HepG2 (cell line): ENCODE measurements around the gene KCNMB2. TPM values are rescaled to one million over a fixed set of nuclear protein-coding genes. Genes with fewer than 3 reads are reported as not detected.

Source experiments
- ATAC-seq: fragments of 200-7000 bp; cut with Tn5 transposase; 3 replicates; pipeline ENCODE4 v1.9.1; 2020; ENCODE audit warnings: mild to moderate bottlenecking, moderate library complexity
- BruUV-seq: library from RNA; stranded (reverse); fragments of 400-500 nt; replicated peaks from 2 replicates; lab custom pipeline; 2021; lab: Mats Ljungman, UMichigan
- CTCF ChIA-PET: fragments of 300-600 bp; formaldehyde crosslinking; extraction: SDS; loops from one replicate; lab custom pipeline; 2021; ENCODE audit warnings: low total read pairs, inconsistent platforms, low intra/inter-chr PET ratio; lab: Yijun Ruan, JAX
- POLR2A ChIA-PET: fragments of 350-600 bp; sonication (Branson Sonifier 250); formaldehyde crosslinking; loops from one replicate; lab custom pipeline; 2020; ENCODE audit warnings: antibody characterized with exemption, inconsistent platforms; lab: Yijun Ruan, JAX
- DNase-seq: peaks from one replicate; pipeline ENCODE4 v3.0.0-alpha.2; 2015; ENCODE audit warnings: low spot score
- FAIRE-seq: peaks from 3 replicates; lab custom pipeline; 2011; peaks lifted over from hg19 to GRCh38; lab: Jason Lieb, UNC
- H2AFZ ChIP-seq: one replicate; pipeline ENCODE4 v1.6.1; 2011; ENCODE audit warnings: low read length, inconsistent platforms
- H3K27ac ChIP-seq: fragments of 300-600 bp; 3 replicates; pipeline ENCODE4 v1.8.0; 2011; ENCODE audit warnings: mixed run types, mild to moderate bottlenecking, mixed read lengths, low read length, inconsistent platforms; ENCODE audit not compliant: insufficient read depth; ENCODE audit errors: extremely low read length
- H3K27me3 ChIP-seq, 2 experiments: fragments of 200-600 bp in 1 of 2; 2 replicates in 1 of 2; 3 replicates in 1 of 2; pipeline versions ENCODE4 v1.6.0 to v1.8.0; 2011; ENCODE audit warnings: low read length in 2 of 2, mild to moderate bottlenecking in 2 of 2, moderate library complexity in 2 of 2, inconsistent platforms in 1 of 2; ENCODE audit not compliant: insufficient read depth in 2 of 2, control insufficient read depth in 1 of 2
- H3K36me3 ChIP-seq, 2 experiments: fragments of 200-600 bp in 1 of 2; replicated peaks in 1 of 2; 2 replicates in 1 of 2; 3 replicates in 1 of 2; pipeline versions ENCODE4 v1.5.1 to v1.8.0; 2011; ENCODE audit warnings: low read length in 2 of 2, inconsistent platforms in 1 of 2; ENCODE audit not compliant: insufficient read depth in 2 of 2, control insufficient read depth in 1 of 2
- H3K4me1 ChIP-seq: 2 replicates; pipeline ENCODE4 v1.5.1; 2012; ENCODE audit warnings: low read length, inconsistent platforms; ENCODE audit not compliant: insufficient read depth
- H3K4me2 ChIP-seq: 2 replicates; pipeline ENCODE4 v1.6.0; 2011; ENCODE audit warnings: low read depth, low read length, inconsistent platforms
- H3K4me3 ChIP-seq, 3 experiments: fragments of 200-600 bp in 1 of 3; sonication (generic), shearing (Covaris generic) in 1 of 3; replicated peaks in 1 of 3; 2 replicates each; pipeline ENCODE4 v1.5.1; 2011 to 2016; ENCODE audit warnings: low read length in 3 of 3, inconsistent platforms in 2 of 3, low read depth in 2 of 3, mild to moderate bottlenecking in 2 of 3, control low read depth in 1 of 3, mixed read lengths in 1 of 3; ENCODE audit not compliant: insufficient read depth in 1 of 3
- H3K79me2 ChIP-seq: one replicate; pipeline ENCODE4 v1.6.1; 2011; ENCODE audit warnings: low read length, inconsistent platforms; ENCODE audit not compliant: insufficient read depth
- H3K9ac ChIP-seq: 2 replicates; pipeline ENCODE4 v1.6.0; 2011; ENCODE audit warnings: mild to moderate bottlenecking, low read depth, low read length, inconsistent platforms; ENCODE audit not compliant: insufficient read depth
- H3K9me3 ChIP-seq: 2 replicates; pipeline ENCODE4 v1.5.1; 2012; ENCODE audit warnings: mild to moderate bottlenecking, low read length
- H4K20me1 ChIP-seq: 2 replicates; pipeline ENCODE4 v1.6.0; 2011; ENCODE audit warnings: inconsistent platforms, mild to moderate bottlenecking, low read length, moderate library complexity; ENCODE audit not compliant: insufficient read depth
- HMG20A ChIP-seq: IDR thresholded peaks from 2 replicates; pipeline ENCODE4 v1.6.1; 2016; ENCODE audit warnings: borderline replicate concordance
- LCORL ChIP-seq, 2 experiments: fragments of 450-650 bp in 1 of 2; sonication (generic) in 1 of 2; formaldehyde crosslinking in 1 of 2; IDR thresholded peaks; 2 replicates each; pipeline versions ENCODE4 v1.5.0 to v1.6.1; 2017 to 2020; ENCODE audit warnings: antibody characterized with exemption in 1 of 2, missing genetic modification reagents in 1 of 2
- SMARCC2 ChIP-seq: fragments of 450-650 bp; IDR thresholded peaks from 2 replicates; pipeline ENCODE4 v1.6.1; 2017; ENCODE audit warnings: antibody characterized with exemption, mild to moderate bottlenecking
- SMC3 ChIP-seq: IDR thresholded peaks from 2 replicates; pipeline ENCODE4 v1.6.1; 2011; ENCODE audit warnings: low read length, improper control_type of control experiment
- TOE1 ChIP-seq: sonication (generic); formaldehyde crosslinking; IDR thresholded peaks from 2 replicates; pipeline ENCODE4 v1.4.0; 2020; ENCODE audit warnings: mild to moderate bottlenecking, missing genetic modification reagents
- ZNF205 ChIP-seq: IDR thresholded peaks from 2 replicates; pipeline ENCODE4 v1.6.1; 2018; ENCODE audit warnings: missing biosample characterization, missing genetic modification reagents
- ZNF501 ChIP-seq: sonication (generic); formaldehyde crosslinking; IDR thresholded peaks from 2 replicates; pipeline ENCODE4 v1.5.1; 2020; ENCODE audit warnings: mild to moderate bottlenecking, moderate library complexity, missing genetic modification reagents
- ZNF619 ChIP-seq: sonication (generic); formaldehyde crosslinking; IDR thresholded peaks from 2 replicates; pipeline ENCODE4 v1.4.0; 2020; ENCODE audit warnings: mild to moderate bottlenecking, missing genetic modification reagents
- ZNF672 ChIP-seq: sonication (generic); formaldehyde crosslinking; IDR thresholded peaks from 2 replicates; pipeline ENCODE4 v1.8.1; 2022; ENCODE audit warnings: missing genetic modification reagents
- ZSCAN9 ChIP-seq: IDR thresholded peaks from 2 replicates; pipeline ENCODE4 v1.6.1; 2016; ENCODE audit warnings: borderline replicate concordance
- WGBS: methylation state at CpG from one replicate; pipeline ENCODE4 v1.1.6; 2017; ENCODE audit warnings: low lambda C conversion rate; 5-methylcytosine and 5-hydroxymethylcytosine counted together
- in situ Hi-C: cut with HindIII; loops from 2 replicates; pipeline ENCODE4 v1.10.0; 2017; ENCODE audit warnings: low pct_unique_long_range_greater_than_20kb; ENCODE audit not compliant: extremely low pct_ligation_motif_present
- intact Hi-C: fragments of 100-400 bp; cut with micrococcal nuclease; formaldehyde crosslinking; loops from one replicate; pipeline ENCODE4 v1.10.0; 2022; ENCODE audit not compliant: unreplicated experiment
- polyA plus RNA-seq, 8 experiments: library from polyadenylated mRNA; depleted of rRNA in 3 of 8; stranded (reverse) in 7 of 8; unstranded in 1 of 8; fragments of >200 nt; fragmentation: Illumina TruSeq in 4 of 8; extraction: Trizol in 4 of 8; gene quantifications; 2 replicates each; pipeline versions ENCODE4 v1.2.1 to v1.2.3, GENCODE V29; 2011 to 2016; ENCODE audit warnings: low read depth in 4 of 8, missing spikeins in 1 of 8, mixed read lengths in 1 of 8; ENCODE audit not compliant: insufficient read depth in 1 of 8
- total RNA-seq, 5 experiments: library from RNA; depleted of rRNA; stranded (reverse); fragments of >200 nt; fragmentation: Illumina TruSeq; extraction: Trizol; gene quantifications; 2 replicates each; pipeline ENCODE4 v1.2.3, GENCODE V29; 2016; ENCODE audit warnings: low read depth in 1 of 5
- TF ChIP-seq, protein P1 (sequence below): sonication (generic); formaldehyde crosslinking; IDR thresholded peaks from 2 replicates; pipeline ENCODE4 v1.4.0; 2020; ENCODE audit warnings: mild to moderate bottlenecking, missing genetic modification reagents
- TF ChIP-seq, protein P2 (sequence below): sonication (generic); formaldehyde crosslinking; IDR thresholded peaks from 2 replicates; pipeline ENCODE4 v1.5.0; 2020; ENCODE audit warnings: mild to moderate bottlenecking, missing genetic modification reagents, moderate library complexity
- TF ChIP-seq, protein P3 (sequence below): sonication (generic); formaldehyde crosslinking; IDR thresholded peaks from 2 replicates; pipeline ENCODE4 v1.5.1; 2020; ENCODE audit warnings: mild to moderate bottlenecking, missing genetic modification reagents, borderline replicate concordance

Gene KCNMB2
- total and polyA plus RNA-seq, 2 of the 13 experiments (the other 11 are each of a cell fraction or from before 2014, with no cell fraction given), result not detected

DNA sequence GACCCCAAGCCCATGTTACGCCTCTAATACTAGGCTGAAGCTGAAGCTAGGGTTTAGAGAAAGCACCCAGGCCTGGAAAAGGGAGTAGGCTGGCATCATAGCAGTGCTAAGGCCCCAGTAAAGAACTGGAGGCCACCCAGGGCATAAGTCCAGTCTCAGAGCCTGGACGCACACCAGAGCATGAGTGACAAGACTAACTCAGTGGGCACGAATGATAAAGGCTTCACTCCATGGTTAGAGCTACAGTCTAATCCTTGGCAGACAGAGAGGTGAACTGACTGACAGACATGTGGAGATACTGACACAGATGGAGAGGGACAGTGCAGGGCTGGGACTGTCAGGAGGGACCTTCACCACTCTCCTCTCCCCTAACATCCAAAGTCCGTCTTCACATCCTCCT, 139.8 kb downstream of the KCNMB2 start (continued):
- TF ChIP-seq, protein P1, sequence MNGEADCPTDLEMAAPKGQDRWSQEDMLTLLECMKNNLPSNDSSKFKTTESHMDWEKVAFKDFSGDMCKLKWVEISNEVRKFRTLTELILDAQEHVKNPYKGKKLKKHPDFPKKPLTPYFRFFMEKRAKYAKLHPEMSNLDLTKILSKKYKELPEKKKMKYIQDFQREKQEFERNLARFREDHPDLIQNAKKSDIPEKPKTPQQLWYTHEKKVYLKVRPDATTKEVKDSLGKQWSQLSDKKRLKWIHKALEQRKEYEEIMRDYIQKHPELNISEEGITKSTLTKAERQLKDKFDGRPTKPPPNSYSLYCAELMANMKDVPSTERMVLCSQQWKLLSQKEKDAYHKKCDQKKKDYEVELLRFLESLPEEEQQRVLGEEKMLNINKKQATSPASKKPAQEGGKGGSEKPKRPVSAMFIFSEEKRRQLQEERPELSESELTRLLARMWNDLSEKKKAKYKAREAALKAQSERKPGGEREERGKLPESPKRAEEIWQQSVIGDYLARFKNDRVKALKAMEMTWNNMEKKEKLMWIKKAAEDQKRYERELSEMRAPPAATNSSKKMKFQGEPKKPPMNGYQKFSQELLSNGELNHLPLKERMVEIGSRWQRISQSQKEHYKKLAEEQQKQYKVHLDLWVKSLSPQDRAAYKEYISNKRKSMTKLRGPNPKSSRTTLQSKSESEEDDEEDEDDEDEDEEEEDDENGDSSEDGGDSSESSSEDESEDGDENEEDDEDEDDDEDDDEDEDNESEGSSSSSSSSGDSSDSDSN (CRISPR knock-in tag), result no peak
- TF ChIP-seq TOE1 (CRISPR knock-in tag), result no peak
- TF ChIP-seq, all 625 proteins: peak for 0

DNA sequence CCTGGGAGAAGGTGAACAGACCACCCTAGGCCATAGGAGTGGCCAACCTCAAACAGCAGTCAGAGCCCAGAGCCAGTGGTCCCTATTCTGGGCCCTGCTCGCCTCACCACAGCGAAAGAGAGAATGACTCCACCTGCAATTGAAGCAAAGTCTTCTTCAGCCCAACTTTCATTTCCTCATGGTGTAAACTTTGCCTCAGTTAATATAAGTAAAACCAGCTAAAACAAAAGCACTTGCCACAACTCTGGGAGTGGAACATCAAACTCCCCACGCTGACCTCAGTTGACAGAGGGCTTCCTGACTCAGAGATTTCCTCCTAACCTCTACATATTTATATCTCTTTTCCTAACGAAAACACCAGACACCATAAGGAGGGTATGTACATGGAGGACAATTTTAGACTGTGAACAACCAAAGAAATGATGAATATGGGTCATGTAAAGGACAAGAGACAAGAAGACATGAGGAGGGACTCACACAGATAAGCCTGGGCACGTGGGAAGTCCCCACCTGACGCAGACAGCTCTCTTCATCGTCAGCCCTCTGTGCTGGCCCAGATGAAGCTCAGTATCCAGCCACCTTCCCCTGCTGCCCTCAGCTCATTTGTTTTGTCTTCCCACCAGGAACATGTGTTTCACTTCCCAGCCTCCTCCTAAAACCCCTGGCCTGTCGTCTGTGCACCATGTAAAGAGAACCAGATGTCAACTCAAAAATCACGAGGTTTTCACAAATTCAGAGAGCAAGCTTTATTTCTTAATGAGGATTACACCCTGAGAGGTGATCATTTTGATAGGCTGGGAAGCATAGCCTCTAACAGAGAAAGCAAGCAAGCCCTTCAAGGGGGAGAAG, 140.9 kb downstream of the KCNMB2 start:
- WGBS, result 2% methylated on average over 9 of the region's 9 CpGs
- H2AFZ ChIP-seq, result no peak overlapping the region
- H3K27ac ChIP-seq, result no peak overlapping the region
- POLR2A ChIA-PET, result no interaction called here
- DNase-seq, result no peak
- no peaks in the 10 kb centered on the region for H3K36me3 ChIP-seq
- no peaks in the 10 kb centered on the region for H3K9me3 ChIP-seq
- no peaks in the 10 kb centered on the region for H3K79me2 ChIP-seq
- no peak overlapping the region for H3K9ac ChIP-seq
- H4K20me1 ChIP-seq, result no peaks in the 10 kb centered on the region
- intact Hi-C loops (no loop called here), in situ Hi-C loops (no loop called here)
- BruUV-seq, result no TSS peak
- H3K4me3 ChIP-seq, result no peak overlapping the region
- FAIRE-seq, result no peak
- H3K27me3 ChIP-seq, result no peaks in the 10 kb centered on the region
- H3K4me1 ChIP-seq, result no peaks in the 10 kb centered on the region
- no peak overlapping the region for H3K4me2 ChIP-seq
- ATAC-seq, result no peak
- TF ChIP-seq SMARCC2 (no peak), SMC3 (no peak), HMG20A (CRISPR knock-in tag) (no peak), ZNF619 (CRISPR knock-in tag) (no peak), ZNF205 (CRISPR knock-in tag) (no peak), ZSCAN9 (CRISPR knock-in tag) (no peak), ZNF501 (no peak), LCORL (IDR thresholded peaks at IDR 0.05) (no peak), LCORL (CRISPR knock-in tag; IDR thresholded peaks at IDR 0.05) (no peak), ZNF672 (CRISPR knock-in tag) (no peak)
- TF ChIP-seq, protein P2, sequence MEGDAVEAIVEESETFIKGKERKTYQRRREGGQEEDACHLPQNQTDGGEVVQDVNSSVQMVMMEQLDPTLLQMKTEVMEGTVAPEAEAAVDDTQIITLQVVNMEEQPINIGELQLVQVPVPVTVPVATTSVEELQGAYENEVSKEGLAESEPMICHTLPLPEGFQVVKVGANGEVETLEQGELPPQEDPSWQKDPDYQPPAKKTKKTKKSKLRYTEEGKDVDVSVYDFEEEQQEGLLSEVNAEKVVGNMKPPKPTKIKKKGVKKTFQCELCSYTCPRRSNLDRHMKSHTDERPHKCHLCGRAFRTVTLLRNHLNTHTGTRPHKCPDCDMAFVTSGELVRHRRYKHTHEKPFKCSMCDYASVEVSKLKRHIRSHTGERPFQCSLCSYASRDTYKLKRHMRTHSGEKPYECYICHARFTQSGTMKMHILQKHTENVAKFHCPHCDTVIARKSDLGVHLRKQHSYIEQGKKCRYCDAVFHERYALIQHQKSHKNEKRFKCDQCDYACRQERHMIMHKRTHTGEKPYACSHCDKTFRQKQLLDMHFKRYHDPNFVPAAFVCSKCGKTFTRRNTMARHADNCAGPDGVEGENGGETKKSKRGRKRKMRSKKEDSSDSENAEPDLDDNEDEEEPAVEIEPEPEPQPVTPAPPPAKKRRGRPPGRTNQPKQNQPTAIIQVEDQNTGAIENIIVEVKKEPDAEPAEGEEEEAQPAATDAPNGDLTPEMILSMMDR, result no peak
- TF ChIP-seq, protein P3, sequence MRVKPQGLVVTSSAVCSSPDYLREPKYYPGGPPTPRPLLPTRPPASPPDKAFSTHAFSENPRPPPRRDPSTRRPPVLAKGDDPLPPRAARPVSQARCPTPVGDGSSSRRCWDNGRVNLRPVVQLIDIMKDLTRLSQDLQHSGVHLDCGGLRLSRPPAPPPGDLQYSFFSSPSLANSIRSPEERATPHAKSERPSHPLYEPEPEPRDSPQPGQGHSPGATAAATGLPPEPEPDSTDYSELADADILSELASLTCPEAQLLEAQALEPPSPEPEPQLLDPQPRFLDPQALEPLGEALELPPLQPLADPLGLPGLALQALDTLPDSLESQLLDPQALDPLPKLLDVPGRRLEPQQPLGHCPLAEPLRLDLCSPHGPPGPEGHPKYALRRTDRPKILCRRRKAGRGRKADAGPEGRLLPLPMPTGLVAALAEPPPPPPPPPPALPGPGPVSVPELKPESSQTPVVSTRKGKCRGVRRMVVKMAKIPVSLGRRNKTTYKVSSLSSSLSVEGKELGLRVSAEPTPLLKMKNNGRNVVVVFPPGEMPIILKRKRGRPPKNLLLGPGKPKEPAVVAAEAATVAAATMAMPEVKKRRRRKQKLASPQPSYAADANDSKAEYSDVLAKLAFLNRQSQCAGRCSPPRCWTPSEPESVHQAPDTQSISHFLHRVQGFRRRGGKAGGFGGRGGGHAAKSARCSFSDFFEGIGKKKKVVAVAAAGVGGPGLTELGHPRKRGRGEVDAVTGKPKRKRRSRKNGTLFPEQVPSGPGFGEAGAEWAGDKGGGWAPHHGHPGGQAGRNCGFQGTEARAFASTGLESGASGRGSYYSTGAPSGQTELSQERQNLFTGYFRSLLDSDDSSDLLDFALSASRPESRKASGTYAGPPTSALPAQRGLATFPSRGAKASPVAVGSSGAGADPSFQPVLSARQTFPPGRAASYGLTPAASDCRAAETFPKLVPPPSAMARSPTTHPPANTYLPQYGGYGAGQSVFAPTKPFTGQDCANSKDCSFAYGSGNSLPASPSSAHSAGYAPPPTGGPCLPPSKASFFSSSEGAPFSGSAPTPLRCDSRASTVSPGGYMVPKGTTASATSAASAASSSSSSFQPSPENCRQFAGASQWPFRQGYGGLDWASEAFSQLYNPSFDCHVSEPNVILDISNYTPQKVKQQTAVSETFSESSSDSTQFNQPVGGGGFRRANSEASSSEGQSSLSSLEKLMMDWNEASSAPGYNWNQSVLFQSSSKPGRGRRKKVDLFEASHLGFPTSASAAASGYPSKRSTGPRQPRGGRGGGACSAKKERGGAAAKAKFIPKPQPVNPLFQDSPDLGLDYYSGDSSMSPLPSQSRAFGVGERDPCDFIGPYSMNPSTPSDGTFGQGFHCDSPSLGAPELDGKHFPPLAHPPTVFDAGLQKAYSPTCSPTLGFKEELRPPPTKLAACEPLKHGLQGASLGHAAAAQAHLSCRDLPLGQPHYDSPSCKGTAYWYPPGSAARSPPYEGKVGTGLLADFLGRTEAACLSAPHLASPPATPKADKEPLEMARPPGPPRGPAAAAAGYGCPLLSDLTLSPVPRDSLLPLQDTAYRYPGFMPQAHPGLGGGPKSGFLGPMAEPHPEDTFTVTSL (CRISPR knock-in tag), result no peak
- TF ChIP-seq, all 625 proteins: peak for 0
- CTCF ChIA-PET, result no interaction called here
